ENCODE data around the gene CMTR1. TPM values are rescaled to one million over a fixed set of nuclear protein-coding genes. Genes with fewer than 3 reads are reported as not detected.

The CMTR1 gene
- polyA plus RNA-seq, 4 donors = 43.2 to 48.5 (median 45.4) TPM

- no peak for DNase-seq (ENCODE audit: low read depth in 4 of 4, low spot score in 3 of 4)
Measured at GRCh38 chr6:37525460-37526357, 92.7 kb downstream of the CMTR1 start.

- DNase-seq (ENCODE audit: low read depth in 4 of 4, low spot score in 3 of 4) = no peak
Measured at GRCh38 chr6:37528541-37528940, 95.5 kb downstream of the CMTR1 start.

- no peak for DNase-seq (ENCODE audit: low read depth in 4 of 4, low spot score in 3 of 4)
Measured at GRCh38 chr6:37530297-37530696, 97.3 kb downstream of the CMTR1 start.

GRCh38 chr6:37531026-37531425, 98.0 kb downstream of the CMTR1 start:
- no peak for DNase-seq (ENCODE audit: low read depth in 4 of 4, low spot score in 3 of 4)

Other genes starting within 250 kb of the CMTR1 start
- 10 to 100 TPM; 14.3 to 16.8 (median 14.9) TPM for gene TBC1D22B, start 175.4 kb upstream of the CMTR1 start, polyA plus RNA-seq (ENCODE audit: insufficient read length in 4 of 4)
- 1 to 10 TPM; 1.3 to 1.6 (median 1.4) TPM for gene TMEM217, start 175.1 kb upstream of the CMTR1 start, polyA plus RNA-seq (ENCODE audit: insufficient read length in 4 of 4)
- 10 to 100 TPM; 24.4 to 30.5 (median 26.4) TPM for gene RNF8, start 79.2 kb upstream of the CMTR1 start, polyA plus RNA-seq (ENCODE audit: insufficient read length in 4 of 4)
- 10 to 100 TPM; 24.4 to 26.1 (median 25.4) TPM for gene CCDC167, start 66.7 kb downstream of the CMTR1 start, polyA plus RNA-seq (ENCODE audit: insufficient read length in 4 of 4)

Measured in left renal pelvis (tissue), 4 donors.